HL-60 (cell line): Measurements from ENCODE around the gene DAP.

ENCODE experiments used
- DNase-seq, 2 experiments: peaks; one replicate each; pipeline ENCODE4 v3.0.0-alpha.2; 2010 to 2020; ENCODE audit warnings: low read depth in 1 of 2, low spot score in 1 of 2
- H3K27ac ChIP-seq: fragments of 250-450 bp; sonication (Bioruptor Pico); replicated peaks from 2 replicates; pipeline ENCODE4 v1.5.1; 2020; ENCODE audit warnings: mild to moderate bottlenecking, moderate library complexity
- H3K27me3 ChIP-seq: fragments of 250-450 bp; sonication (Bioruptor Pico); 2 replicates; pipeline ENCODE4 v1.5.1; 2021; ENCODE audit warnings: mild to moderate bottlenecking, moderate library complexity; ENCODE audit not compliant: insufficient read depth, poor library complexity, severe bottlenecking
- H3K4me3 ChIP-seq: replicated peaks from 2 replicates; pipeline ENCODE4 v1.5.1; 2011; ENCODE audit warnings: mild to moderate bottlenecking, control low read depth, low read length; ENCODE audit not compliant: insufficient read depth
- GABPA ChIP-seq: IDR thresholded peaks from 2 replicates; pipeline ENCODE4 v1.6.1; 2012; ENCODE audit warnings: low read depth
- POLR2AphosphoS5 ChIP-seq: IDR thresholded peaks from 2 replicates; pipeline ENCODE4 v1.6.1; 2012; ENCODE audit warnings: low read depth
- SPI1 ChIP-seq: IDR thresholded peaks from 2 replicates; pipeline ENCODE4 v1.6.1; 2012; ENCODE audit warnings: low read depth, mild to moderate bottlenecking, borderline replicate concordance
- TF ChIP-seq, protein P1 (sequence below): IDR thresholded peaks from 2 replicates; pipeline ENCODE4 v1.6.1; 2012; ENCODE audit warnings: low read depth; ENCODE audit not compliant: insufficient replicate concordance
- TF ChIP-seq, protein P2 (sequence below): IDR thresholded peaks from one replicate; pipeline ENCODE4 v1.5.1; 2011; ENCODE audit warnings: low read length, control low read depth, inconsistent platforms; ENCODE audit not compliant: insufficient read depth

Gene DAP

DNA sequence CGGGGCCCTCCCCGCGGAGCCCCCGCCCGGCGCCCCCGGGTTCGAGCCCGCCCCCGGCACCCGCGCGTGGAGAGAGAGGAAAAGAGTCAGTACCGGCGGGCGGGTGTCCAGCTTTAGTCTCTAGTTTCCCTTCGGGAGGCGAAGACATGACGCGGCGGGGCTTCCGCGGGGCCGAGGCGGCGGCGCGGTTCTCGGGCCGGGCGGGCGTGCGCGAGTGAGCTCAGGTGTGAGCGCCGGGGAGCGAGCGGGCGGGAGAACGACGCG is 181 bp downstream of the DAP start:
- Histone ChIP-seq H3K4me3 (peak overlapping the region; percentile 55), H3K27me3 (no peaks in the 10 kb centered on the region), H3K27ac (peak overlapping the region; percentile 85)
- TF ChIP-seq GABPA (no peak), SPI1 (no peak), POLR2AphosphoS5 (no peak)
- TF ChIP-seq, protein P1, sequence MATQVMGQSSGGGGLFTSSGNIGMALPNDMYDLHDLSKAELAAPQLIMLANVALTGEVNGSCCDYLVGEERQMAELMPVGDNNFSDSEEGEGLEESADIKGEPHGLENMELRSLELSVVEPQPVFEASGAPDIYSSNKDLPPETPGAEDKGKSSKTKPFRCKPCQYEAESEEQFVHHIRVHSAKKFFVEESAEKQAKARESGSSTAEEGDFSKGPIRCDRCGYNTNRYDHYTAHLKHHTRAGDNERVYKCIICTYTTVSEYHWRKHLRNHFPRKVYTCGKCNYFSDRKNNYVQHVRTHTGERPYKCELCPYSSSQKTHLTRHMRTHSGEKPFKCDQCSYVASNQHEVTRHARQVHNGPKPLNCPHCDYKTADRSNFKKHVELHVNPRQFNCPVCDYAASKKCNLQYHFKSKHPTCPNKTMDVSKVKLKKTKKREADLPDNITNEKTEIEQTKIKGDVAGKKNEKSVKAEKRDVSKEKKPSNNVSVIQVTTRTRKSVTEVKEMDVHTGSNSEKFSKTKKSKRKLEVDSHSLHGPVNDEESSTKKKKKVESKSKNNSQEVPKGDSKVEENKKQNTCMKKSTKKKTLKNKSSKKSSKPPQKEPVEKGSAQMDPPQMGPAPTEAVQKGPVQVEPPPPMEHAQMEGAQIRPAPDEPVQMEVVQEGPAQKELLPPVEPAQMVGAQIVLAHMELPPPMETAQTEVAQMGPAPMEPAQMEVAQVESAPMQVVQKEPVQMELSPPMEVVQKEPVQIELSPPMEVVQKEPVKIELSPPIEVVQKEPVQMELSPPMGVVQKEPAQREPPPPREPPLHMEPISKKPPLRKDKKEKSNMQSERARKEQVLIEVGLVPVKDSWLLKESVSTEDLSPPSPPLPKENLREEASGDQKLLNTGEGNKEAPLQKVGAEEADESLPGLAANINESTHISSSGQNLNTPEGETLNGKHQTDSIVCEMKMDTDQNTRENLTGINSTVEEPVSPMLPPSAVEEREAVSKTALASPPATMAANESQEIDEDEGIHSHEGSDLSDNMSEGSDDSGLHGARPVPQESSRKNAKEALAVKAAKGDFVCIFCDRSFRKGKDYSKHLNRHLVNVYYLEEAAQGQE = no peak
- TF ChIP-seq, protein P2, sequence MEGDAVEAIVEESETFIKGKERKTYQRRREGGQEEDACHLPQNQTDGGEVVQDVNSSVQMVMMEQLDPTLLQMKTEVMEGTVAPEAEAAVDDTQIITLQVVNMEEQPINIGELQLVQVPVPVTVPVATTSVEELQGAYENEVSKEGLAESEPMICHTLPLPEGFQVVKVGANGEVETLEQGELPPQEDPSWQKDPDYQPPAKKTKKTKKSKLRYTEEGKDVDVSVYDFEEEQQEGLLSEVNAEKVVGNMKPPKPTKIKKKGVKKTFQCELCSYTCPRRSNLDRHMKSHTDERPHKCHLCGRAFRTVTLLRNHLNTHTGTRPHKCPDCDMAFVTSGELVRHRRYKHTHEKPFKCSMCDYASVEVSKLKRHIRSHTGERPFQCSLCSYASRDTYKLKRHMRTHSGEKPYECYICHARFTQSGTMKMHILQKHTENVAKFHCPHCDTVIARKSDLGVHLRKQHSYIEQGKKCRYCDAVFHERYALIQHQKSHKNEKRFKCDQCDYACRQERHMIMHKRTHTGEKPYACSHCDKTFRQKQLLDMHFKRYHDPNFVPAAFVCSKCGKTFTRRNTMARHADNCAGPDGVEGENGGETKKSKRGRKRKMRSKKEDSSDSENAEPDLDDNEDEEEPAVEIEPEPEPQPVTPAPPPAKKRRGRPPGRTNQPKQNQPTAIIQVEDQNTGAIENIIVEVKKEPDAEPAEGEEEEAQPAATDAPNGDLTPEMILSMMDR = no peak
- no peak for DNase-seq

DNA sequence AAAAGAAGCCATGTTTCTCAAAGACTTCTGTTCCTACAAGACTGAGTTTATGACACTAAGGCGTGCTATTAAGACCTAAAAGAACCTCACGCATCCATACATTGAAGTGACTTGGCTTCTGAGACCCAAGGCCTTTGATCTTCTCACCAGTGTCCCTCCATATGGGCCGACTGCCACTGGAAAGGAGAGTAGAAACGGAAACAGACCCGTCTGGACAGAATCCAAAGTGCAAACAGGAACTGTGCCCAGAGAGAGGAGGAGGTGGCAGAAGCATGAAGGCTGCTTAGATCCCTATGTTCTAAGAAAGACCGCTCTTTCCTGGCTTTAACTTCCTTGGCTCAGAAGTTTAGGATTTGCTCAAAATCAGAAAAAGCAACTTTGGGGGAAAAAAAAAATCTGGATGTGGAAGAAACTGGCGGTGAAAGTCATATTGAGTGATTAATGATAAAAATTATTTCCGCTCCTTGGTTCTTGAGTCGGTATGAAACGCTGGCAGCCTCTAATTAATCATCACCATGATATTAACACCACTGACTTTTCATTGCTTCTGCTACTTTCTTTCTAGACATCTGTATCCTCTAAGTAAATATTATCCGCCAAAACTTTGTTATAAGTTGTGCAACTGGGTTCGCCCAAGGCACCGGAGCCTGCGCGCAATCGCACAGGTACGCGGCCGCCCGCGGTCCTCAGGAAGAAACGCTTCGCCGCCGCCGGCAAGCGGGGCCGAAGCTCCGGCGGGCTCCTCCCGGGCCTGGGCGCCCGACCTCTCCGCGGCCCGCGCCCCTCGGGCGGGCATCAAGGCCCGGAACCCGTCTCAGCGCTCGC is 726 bp downstream of the DAP start:
- Histone ChIP-seq H3K4me3 (peak overlapping the region; percentile 55), H3K27me3 (no peaks in the 10 kb centered on the region), H3K27ac (peak overlapping the region; percentile 85)
- DNase-seq = peak; percentile 54 to 76
- TF ChIP-seq, protein P1 = peak; percentile 7
- TF ChIP-seq, protein P2 = no peak
- peak; percentile 76; the same call in 1 of the 2 replicates for TF ChIP-seq SPI1
- TF ChIP-seq GABPA = peak; percentile 42; the same call in 1 of the 2 replicates
- peak; percentile 78 for TF ChIP-seq POLR2AphosphoS5

DNA sequence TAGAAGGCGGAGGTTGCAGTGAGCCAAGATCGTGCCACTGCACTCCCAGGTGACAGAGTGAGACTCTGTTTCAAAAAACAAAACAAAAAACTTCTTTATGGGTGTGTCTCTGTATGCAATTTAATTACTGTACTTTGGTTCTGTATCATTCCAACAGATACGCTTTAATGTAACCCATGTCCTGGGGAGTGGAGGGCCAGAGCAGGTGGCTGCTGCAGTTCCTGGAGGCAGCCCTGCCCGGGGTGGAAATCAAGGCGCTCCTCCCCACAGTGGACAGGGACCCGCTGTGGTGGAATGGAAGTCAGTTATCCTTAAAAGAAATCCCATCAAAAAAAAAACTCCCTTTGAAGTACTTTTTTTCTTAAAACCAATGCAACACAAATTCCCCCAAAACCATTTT is 1.9 kb downstream of the DAP start:
- Histone ChIP-seq H3K27ac (no peak overlapping the region), H3K27me3 (no peaks in the 10 kb centered on the region), H3K4me3 (peak overlapping the region; percentile 55; the same call in 1 of the 2 replicates)
- no peak for DNase-seq
- TF ChIP-seq, protein P1 = no peak
- TF ChIP-seq POLR2AphosphoS5 = no peak
- TF ChIP-seq, protein P2 = no peak
- no peak for TF ChIP-seq SPI1
